Hematopoietic multipotent progenitor cell treated with erythropoietin and hydrocortisone succinate and interleukin-3 and kit ligand, for 17 days (in vitro differentiated cells): ENCODE measurements around the gene ATP2C2.
"Not testable (repeated sequence)": the region's sequence is repeated elsewhere in the genome, so short reads cannot be mapped to it uniquely, and the experiment has no call there.

ENCODE experiments used
- DNase-seq: peaks from one replicate; pipeline ENCODE4 v3.0.0-alpha.2; 2015; ENCODE audit warnings: low spot score

ATP2C2 gene

GRCh38 chr16:84420556-84420955, 52.2 kb downstream of the ATP2C2 start:
- not testable (repeated sequence) for DNase-seq

GRCh38 chr16:84421081-84421937, 53.0 kb downstream of the ATP2C2 start:
- DNase-seq = no peak

- no peak for DNase-seq
Observed at GRCh38 chr16:84421938-84422220, 53.5 kb downstream of the ATP2C2 start.

GRCh38 chr16:84423416-84423837, 55.1 kb downstream of the ATP2C2 start:
- DNase-seq = no peak

- no peak for DNase-seq
Observed at GRCh38 chr16:84425696-84426095, 57.4 kb downstream of the ATP2C2 start.

GRCh38 chr16:84426804-84427203, 58.5 kb downstream of the ATP2C2 start:
- no peak for DNase-seq

- no peak for DNase-seq
Observed at GRCh38 chr16:84427553-84427952, 59.2 kb downstream of the ATP2C2 start.

- DNase-seq = no peak
Observed at GRCh38 chr16:84430860-84431259, 62.5 kb downstream of the ATP2C2 start.

- no peak for DNase-seq
Observed at GRCh38 chr16:84434800-84435199, 66.5 kb downstream of the ATP2C2 start.

- no peak for DNase-seq
Observed at GRCh38 chr16:84436196-84436595, 67.9 kb downstream of the ATP2C2 start.

- DNase-seq = no peak
Observed at GRCh38 chr16:84438971-84439696, 70.8 kb downstream of the ATP2C2 start.

GRCh38 chr16:84442416-84443145, 74.2 kb downstream of the ATP2C2 start:
- DNase-seq = no peak

GRCh38 chr16:84443166-84443802, 74.9 kb downstream of the ATP2C2 start:
- DNase-seq = no peak

GRCh38 chr16:84444476-84444875, 76.1 kb downstream of the ATP2C2 start:
- no peak for DNase-seq

- DNase-seq = no peak
Observed at GRCh38 chr16:84446084-84446483, 77.7 kb downstream of the ATP2C2 start.

GRCh38 chr16:84446596-84447392, 78.5 kb downstream of the ATP2C2 start:
- DNase-seq = no peak

- no peak for DNase-seq
Observed at GRCh38 chr16:84448444-84448843, 80.1 kb downstream of the ATP2C2 start.

GRCh38 chr16:84449156-84450140, 81.1 kb downstream of the ATP2C2 start:
- DNase-seq = no peak

- no peak for DNase-seq
Observed at GRCh38 chr16:84450176-84450865, 82.0 kb downstream of the ATP2C2 start.
